Keratinocyte (primary cell): Measurements from ENCODE around the gene LRBA. TPM values are rescaled to one million over a fixed set of nuclear protein-coding genes. Genes with fewer than 3 reads are reported as not detected.

Experiments
- DNase-seq: peaks from one replicate; pipeline ENCODE4 v3.0.0-alpha.2; 2011; ENCODE audit warnings: low read depth, missing footprints, low spot score
- FAIRE-seq: peaks from 2 replicates; lab custom pipeline; 2011; peaks lifted over from hg19 to GRCh38; lab: Jason Lieb, UNC
- H2AFZ ChIP-seq: 2 replicates; pipeline ENCODE4 v1.6.0; 2012; ENCODE audit warnings: low read length, control low read depth, inconsistent platforms; ENCODE audit not compliant: control insufficient read depth
- H3K27ac ChIP-seq: 2 replicates; pipeline ENCODE4 v1.5.1; 2011; ENCODE audit warnings: low read length; ENCODE audit not compliant: control insufficient read depth, insufficient read depth
- H3K27me3 ChIP-seq: 3 replicates; pipeline ENCODE4 v1.6.0; 2011; ENCODE audit warnings: low read length; ENCODE audit not compliant: control insufficient read depth, insufficient read depth; ENCODE audit errors: extremely low read depth
- H3K36me3 ChIP-seq, 2 experiments: 2 replicates in 1 of 2; 3 replicates in 1 of 2; pipeline ENCODE4 v1.5.1; 2011; ENCODE audit warnings: low read length in 2 of 2, mild to moderate bottlenecking in 1 of 2; ENCODE audit not compliant: control insufficient read depth in 2 of 2, insufficient read depth in 2 of 2; ENCODE audit errors: extremely low read depth in 1 of 2
- H3K4me1 ChIP-seq: 3 replicates; pipeline ENCODE4 v1.5.1; 2011; ENCODE audit warnings: low read length; ENCODE audit not compliant: control insufficient read depth, insufficient read depth; ENCODE audit errors: extremely low read depth
- H3K4me2 ChIP-seq: 3 replicates; pipeline ENCODE4 v1.6.0; 2011; ENCODE audit warnings: low read depth, low read length; ENCODE audit not compliant: control insufficient read depth, insufficient read depth; ENCODE audit errors: extremely low read depth
- H3K4me3 ChIP-seq, 3 experiments: fragments of 200-600 bp in 1 of 3; sonication (generic) in 1 of 3; 2 replicates in 2 of 3; 3 replicates in 1 of 3; pipeline ENCODE4 v1.5.1; 2011 to 2016; ENCODE audit warnings: low read length in 3 of 3, mild to moderate bottlenecking in 3 of 3, control low read depth in 2 of 3, inconsistent platforms in 1 of 3, low read depth in 1 of 3, mixed read lengths in 1 of 3, mixed run types in 1 of 3, moderate library complexity in 1 of 3; ENCODE audit not compliant: control insufficient read depth in 2 of 3, insufficient read depth in 2 of 3; ENCODE audit errors: extremely low read depth in 1 of 3
- H3K79me2 ChIP-seq: 2 replicates; pipeline ENCODE4 v1.6.0; 2012; ENCODE audit warnings: low read length; ENCODE audit not compliant: control insufficient read depth, insufficient read depth
- H3K9ac ChIP-seq: 3 replicates; pipeline ENCODE4 v1.6.0; 2011; ENCODE audit warnings: low read length; ENCODE audit not compliant: control insufficient read depth, insufficient read depth; ENCODE audit errors: extremely low read depth
- H3K9me1 ChIP-seq: 3 replicates; pipeline ENCODE4 v1.6.0; 2011; ENCODE audit warnings: low read length; ENCODE audit not compliant: control insufficient read depth, insufficient read depth; ENCODE audit errors: extremely low read depth
- H3K9me3 ChIP-seq: 2 replicates; pipeline ENCODE4 v1.5.1; 2012; ENCODE audit warnings: low read depth, low read length; ENCODE audit not compliant: control insufficient read depth
- H4K20me1 ChIP-seq: 3 replicates; pipeline ENCODE4 v1.6.0; 2011; ENCODE audit warnings: low read length; ENCODE audit not compliant: control insufficient read depth, insufficient read depth; ENCODE audit errors: extremely low read depth
- EZH2 ChIP-seq: IDR thresholded peaks from one replicate; pipeline ENCODE4 v1.6.1; 2012; ENCODE audit warnings: inconsistent platforms, mild to moderate bottlenecking, low read length, moderate library complexity
- dilution Hi-C: fragments of 300-500 bp; cut with MboI; formaldehyde crosslinking; loops from one replicate; pipeline ENCODE4 v1.7.0; 2020; ENCODE audit warnings: low sequenced_read_pairs; ENCODE audit not compliant: extremely low pct_ligation_motif_present
- polyA plus RNA-seq, 5 experiments: library from polyadenylated mRNA; depleted of rRNA in 3 of 5; stranded (reverse) in 3 of 5; stranded (forward) in 1 of 5; unstranded in 1 of 5; fragments of >200 nt; gene quantifications; 1 replicate in 1 of 5; 2 replicates in 3 of 5; 3 replicates in 1 of 5; pipeline versions ENCODE4 v1.2.1 to v1.2.3, GENCODE V29; 2011 to 2012; ENCODE audit warnings: missing spikeins in 2 of 5, low read depth in 1 of 5, low replicate concordance in 1 of 5
- TF ChIP-seq, protein P1 (sequence below), 3 experiments: IDR thresholded peaks in 1 of 3; conservative IDR thresholded peaks in 1 of 3; optimal IDR thresholded peaks in 1 of 3; 2 replicates in 2 of 3; 3 replicates in 1 of 3; pipeline versions ENCODE3 to v1.5.1; 2011; ENCODE audit warnings: low read length in 3 of 3, mild to moderate bottlenecking in 3 of 3, moderate library complexity in 2 of 3, control low read depth in 1 of 3, inconsistent platforms in 1 of 3; ENCODE audit not compliant: insufficient read depth in 2 of 3; ENCODE audit errors: extremely low read depth in 1 of 3

Gene LRBA
- polyA plus RNA-seq, 1 donor (not counting 4 experiments of a cell fraction or from before 2014, with no cell fraction given): 35.6 TPM

DNA sequence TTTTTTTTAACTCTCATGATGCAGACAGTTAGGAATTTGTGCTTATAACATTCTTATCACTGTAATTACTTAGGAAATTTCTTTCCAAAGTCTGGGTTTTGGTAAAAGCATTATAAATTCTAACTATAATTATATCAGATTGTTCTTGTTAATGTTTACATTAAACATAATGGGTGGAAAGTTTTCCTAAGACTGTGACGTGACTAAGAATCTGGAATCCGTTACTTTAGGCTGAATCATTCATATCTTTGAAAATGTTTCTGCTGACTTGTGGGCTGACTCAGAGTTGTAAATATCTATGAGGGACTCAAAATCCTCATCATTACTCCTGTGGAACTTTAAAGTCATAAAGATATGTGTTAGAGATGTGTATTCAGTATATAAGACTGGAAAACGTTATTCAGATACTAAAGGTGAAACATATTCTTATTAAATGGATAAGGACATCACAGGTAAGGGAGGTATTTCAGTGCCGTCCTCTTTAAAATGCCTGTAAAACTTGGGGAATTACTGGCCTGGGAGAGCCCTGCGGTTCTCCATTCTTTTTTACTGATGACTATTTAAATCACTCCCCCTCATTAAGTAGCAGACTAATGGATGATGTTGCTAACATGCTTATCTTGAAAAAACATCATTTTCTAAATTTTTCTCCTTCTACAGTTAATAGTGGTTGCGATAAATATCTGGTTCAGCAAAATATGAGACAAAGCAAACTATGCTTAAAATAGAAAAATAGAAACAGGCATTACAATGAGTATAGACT, 777.8 kb downstream of the LRBA start:
- FAIRE-seq: peak; percentile 79
- dilution Hi-C loops: no loop called here
- H3K4me1 ChIP-seq: peaks cover 19% of the 10 kb centered on the region

DNA sequence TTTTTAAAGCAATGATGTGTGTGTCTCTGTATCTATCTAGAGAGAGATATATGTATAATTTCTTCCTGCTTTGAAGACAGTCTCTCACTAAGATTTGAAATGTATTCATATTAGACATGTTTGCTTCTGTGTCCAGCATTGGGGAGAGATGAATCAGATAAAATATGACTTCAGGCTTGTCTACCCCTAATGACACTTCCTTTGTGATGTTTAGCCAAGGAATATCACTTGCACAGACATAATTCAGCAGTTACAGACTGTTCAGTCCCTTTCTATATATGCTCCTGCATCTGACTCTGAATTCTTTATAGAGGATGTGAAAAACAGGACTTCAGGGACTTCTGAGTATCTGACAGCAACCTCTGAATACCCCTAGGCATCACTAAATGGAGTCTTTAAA, 778.5 kb downstream of the LRBA start:
- Histone ChIP-seq H3K27ac (no peak overlapping the region), H3K9me3 (no peaks in the 10 kb centered on the region), H3K4me3 (no peak overlapping the region), H2AFZ (no peak overlapping the region), H4K20me1 (no peaks in the 10 kb centered on the region), H3K79me2 (no peaks in the 10 kb centered on the region), H3K9me1 (no peaks in the 10 kb centered on the region), H3K4me1 (peaks cover 19% of the 10 kb centered on the region), H3K9ac (no peak overlapping the region), H3K27me3 (no peaks in the 10 kb centered on the region), H3K4me2 (peak overlapping the region; percentile 33), H3K36me3 (no peaks in the 10 kb centered on the region)
- TF ChIP-seq EZH2: no peak
- TF ChIP-seq, protein P1, sequence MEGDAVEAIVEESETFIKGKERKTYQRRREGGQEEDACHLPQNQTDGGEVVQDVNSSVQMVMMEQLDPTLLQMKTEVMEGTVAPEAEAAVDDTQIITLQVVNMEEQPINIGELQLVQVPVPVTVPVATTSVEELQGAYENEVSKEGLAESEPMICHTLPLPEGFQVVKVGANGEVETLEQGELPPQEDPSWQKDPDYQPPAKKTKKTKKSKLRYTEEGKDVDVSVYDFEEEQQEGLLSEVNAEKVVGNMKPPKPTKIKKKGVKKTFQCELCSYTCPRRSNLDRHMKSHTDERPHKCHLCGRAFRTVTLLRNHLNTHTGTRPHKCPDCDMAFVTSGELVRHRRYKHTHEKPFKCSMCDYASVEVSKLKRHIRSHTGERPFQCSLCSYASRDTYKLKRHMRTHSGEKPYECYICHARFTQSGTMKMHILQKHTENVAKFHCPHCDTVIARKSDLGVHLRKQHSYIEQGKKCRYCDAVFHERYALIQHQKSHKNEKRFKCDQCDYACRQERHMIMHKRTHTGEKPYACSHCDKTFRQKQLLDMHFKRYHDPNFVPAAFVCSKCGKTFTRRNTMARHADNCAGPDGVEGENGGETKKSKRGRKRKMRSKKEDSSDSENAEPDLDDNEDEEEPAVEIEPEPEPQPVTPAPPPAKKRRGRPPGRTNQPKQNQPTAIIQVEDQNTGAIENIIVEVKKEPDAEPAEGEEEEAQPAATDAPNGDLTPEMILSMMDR (optimal IDR thresholded peaks at IDR 0.05 in 1 of 3, IDR thresholded peaks at IDR 0.05 in 1 of 3, conservative IDR thresholded peaks at IDR 0.05 in 1 of 3; ENCODE audit: extremely low read depth in 1 of 3, insufficient read depth in 2 of 3, low read length in 3 of 3): no peak
- FAIRE-seq: no peak
- DNase-seq: no peak
- dilution Hi-C loops: no loop called here

More for the DNA sequence above, 777.8 kb downstream of the LRBA start:
- no peaks in the 10 kb centered on the region for H3K9me1 ChIP-seq
- H3K27ac ChIP-seq: no peak overlapping the region
- no peaks in the 10 kb centered on the region for H4K20me1 ChIP-seq
- H3K9ac ChIP-seq: no peak overlapping the region
- no peaks in the 10 kb centered on the region for H3K79me2 ChIP-seq
- peak overlapping the region; percentile 27 for H2AFZ ChIP-seq
- H3K27me3 ChIP-seq: no peaks in the 10 kb centered on the region
- H3K4me3 ChIP-seq: no peak overlapping the region
- H3K4me2 ChIP-seq: peak overlapping the region; percentile 36
- no peaks in the 10 kb centered on the region for H3K9me3 ChIP-seq
- TF ChIP-seq, protein P1 (optimal IDR thresholded peaks at IDR 0.05 in 1 of 3, IDR thresholded peaks at IDR 0.05 in 1 of 3, conservative IDR thresholded peaks at IDR 0.05 in 1 of 3; ENCODE audit: extremely low read depth in 1 of 3, insufficient read depth in 2 of 3, low read length in 3 of 3): no peak
- TF ChIP-seq EZH2: no peak
- H3K36me3 ChIP-seq: no peaks in the 10 kb centered on the region
- no peak for DNase-seq
